ENCODE results near the gene PLA2G2D. TPM values are rescaled to one million over a fixed set of nuclear protein-coding genes. Genes with fewer than 3 reads are reported as not detected.

Gene PLA2G2D
- total RNA-seq, 1 donor from 2014 or later: not detected

DNA sequence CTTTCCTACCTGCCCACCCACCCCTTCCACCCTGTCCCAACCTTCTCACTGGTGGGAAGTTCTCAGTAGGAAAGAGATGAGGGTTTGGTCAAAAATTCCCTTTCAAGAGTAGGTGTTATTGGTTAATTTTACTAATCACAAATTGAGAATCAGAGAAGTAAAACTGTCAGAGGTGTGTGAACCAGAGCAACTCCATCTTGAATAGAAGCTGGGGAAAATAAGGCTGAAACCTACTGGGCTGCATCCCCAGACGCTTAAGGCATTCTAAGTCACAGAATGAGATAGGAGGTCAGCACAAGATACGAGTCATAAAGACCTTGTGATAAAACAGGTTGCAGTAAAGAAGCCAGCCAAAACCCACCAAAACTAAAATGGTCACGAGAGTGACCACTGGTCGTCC is 11.5 kb downstream of the PLA2G2D start:
- no peak overlapping the region for H3K27ac Mint-ChIP-seq
- no peaks in the 10 kb centered on the region for H3K9me3 Mint-ChIP-seq (ENCODE audit: low read depth)
- no peak overlapping the region for H3K4me3 Mint-ChIP-seq (ENCODE audit: low read depth)
- TF ChIP-seq, protein P1, sequence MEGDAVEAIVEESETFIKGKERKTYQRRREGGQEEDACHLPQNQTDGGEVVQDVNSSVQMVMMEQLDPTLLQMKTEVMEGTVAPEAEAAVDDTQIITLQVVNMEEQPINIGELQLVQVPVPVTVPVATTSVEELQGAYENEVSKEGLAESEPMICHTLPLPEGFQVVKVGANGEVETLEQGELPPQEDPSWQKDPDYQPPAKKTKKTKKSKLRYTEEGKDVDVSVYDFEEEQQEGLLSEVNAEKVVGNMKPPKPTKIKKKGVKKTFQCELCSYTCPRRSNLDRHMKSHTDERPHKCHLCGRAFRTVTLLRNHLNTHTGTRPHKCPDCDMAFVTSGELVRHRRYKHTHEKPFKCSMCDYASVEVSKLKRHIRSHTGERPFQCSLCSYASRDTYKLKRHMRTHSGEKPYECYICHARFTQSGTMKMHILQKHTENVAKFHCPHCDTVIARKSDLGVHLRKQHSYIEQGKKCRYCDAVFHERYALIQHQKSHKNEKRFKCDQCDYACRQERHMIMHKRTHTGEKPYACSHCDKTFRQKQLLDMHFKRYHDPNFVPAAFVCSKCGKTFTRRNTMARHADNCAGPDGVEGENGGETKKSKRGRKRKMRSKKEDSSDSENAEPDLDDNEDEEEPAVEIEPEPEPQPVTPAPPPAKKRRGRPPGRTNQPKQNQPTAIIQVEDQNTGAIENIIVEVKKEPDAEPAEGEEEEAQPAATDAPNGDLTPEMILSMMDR (IDR thresholded peaks at IDR 0.05; ENCODE audit: unreplicated experiment): no peak
- H3K4me1 Mint-ChIP-seq (ENCODE audit: low read depth): peaks cover 7% of the 10 kb centered on the region
- no peak for DNase-seq (ENCODE audit: low spot score, unreplicated experiment)
- H3K36me3 Mint-ChIP-seq (ENCODE audit: insufficient read depth): no peaks in the 10 kb centered on the region
- H3K27me3 Mint-ChIP-seq: peaks cover 32% of the 10 kb centered on the region

DNA sequence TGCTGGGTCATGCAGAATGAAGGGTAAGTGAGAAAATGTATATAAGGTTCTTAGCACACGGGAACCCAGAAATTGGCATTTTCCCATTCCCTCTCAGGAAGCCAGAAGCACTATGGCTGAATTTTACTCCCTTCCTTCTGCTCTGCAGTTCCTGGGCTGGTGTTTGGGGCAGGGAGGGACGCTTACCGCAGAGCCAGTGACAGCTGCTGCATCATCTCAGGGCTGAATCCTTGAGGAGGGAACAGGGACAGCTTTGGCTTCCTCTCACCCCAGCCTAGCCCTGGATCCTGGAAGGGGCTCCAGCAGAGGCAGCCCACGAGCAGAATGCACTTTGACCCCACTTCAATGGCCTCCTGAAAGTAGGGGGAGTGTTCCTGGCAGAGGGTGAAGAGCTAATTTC is 12.0 kb downstream of the PLA2G2D start:
- Mint-ChIP-seq H3K27me3 (peaks cover 33% of the 10 kb centered on the region), H3K36me3 (ENCODE audit: insufficient read depth) (no peaks in the 10 kb centered on the region), H3K4me1 (ENCODE audit: low read depth) (peaks cover 7% of the 10 kb centered on the region), H3K9me3 (ENCODE audit: low read depth) (no peaks in the 10 kb centered on the region), H3K27ac (no peak overlapping the region), H3K4me3 (ENCODE audit: low read depth) (no peak overlapping the region)
- DNase-seq (ENCODE audit: low spot score, unreplicated experiment): no peak
- TF ChIP-seq, protein P1 (IDR thresholded peaks at IDR 0.05; ENCODE audit: unreplicated experiment): no peak

DNA sequence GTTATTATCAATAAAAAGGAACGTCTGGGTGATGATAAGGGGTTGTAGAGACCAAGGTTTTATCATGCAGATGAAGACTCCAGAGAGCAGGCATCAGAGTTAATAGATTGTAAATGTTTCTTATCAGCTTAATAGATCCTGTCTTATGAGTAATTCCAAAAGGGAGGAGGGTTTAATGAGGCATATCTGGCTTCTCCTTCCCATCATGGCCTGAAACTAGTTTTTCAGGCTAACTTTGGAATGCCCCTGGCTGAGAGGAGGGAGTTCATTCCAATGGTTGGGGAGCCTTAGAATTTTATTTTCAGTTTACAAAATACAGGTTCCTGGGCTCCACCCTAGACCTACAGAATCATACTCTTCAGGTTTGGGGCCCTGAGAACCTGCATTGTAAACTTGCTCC is 13.5 kb downstream of the PLA2G2D start:
- Mint-ChIP-seq H3K27ac (no peak overlapping the region), H3K4me1 (ENCODE audit: low read depth) (peaks cover 7% of the 10 kb centered on the region), H3K4me3 (ENCODE audit: low read depth) (no peak overlapping the region), H3K9me3 (ENCODE audit: low read depth) (no peaks in the 10 kb centered on the region), H3K27me3 (peaks cover 40% of the 10 kb centered on the region), H3K36me3 (ENCODE audit: insufficient read depth) (no peaks in the 10 kb centered on the region)
- DNase-seq (ENCODE audit: low spot score, unreplicated experiment): no peak
- TF ChIP-seq, protein P1 (IDR thresholded peaks at IDR 0.05; ENCODE audit: unreplicated experiment): no peak

DNA sequence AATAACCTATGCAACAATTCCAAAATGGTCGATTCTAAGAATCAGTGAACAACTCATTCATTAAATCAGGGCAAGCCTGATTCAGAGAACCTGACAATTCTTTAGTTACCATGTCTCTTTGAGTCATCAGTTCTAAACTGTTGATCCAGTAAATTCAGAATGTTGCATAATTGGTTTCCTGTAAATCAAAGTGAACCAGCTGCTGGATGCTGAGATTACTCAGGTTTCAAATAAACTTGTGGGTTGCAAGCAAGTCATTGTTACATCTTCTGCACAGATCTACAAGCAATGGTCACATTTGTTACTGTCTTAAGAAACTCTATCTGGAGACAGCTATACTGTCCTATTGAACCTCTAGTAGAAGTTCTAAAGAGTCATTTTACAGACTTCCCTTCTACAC is 16.5 kb downstream of the PLA2G2D start:
- Mint-ChIP-seq H3K27ac (no peak overlapping the region), H3K4me1 (ENCODE audit: low read depth) (no peaks in the 10 kb centered on the region), H3K36me3 (ENCODE audit: insufficient read depth) (no peaks in the 10 kb centered on the region), H3K27me3 (peaks cover 33% of the 10 kb centered on the region), H3K9me3 (ENCODE audit: low read depth) (no peaks in the 10 kb centered on the region), H3K4me3 (ENCODE audit: low read depth) (no peak overlapping the region)
- TF ChIP-seq, protein P1 (IDR thresholded peaks at IDR 0.05; ENCODE audit: unreplicated experiment): no peak
- DNase-seq (ENCODE audit: low spot score, unreplicated experiment): no peak

DNA sequence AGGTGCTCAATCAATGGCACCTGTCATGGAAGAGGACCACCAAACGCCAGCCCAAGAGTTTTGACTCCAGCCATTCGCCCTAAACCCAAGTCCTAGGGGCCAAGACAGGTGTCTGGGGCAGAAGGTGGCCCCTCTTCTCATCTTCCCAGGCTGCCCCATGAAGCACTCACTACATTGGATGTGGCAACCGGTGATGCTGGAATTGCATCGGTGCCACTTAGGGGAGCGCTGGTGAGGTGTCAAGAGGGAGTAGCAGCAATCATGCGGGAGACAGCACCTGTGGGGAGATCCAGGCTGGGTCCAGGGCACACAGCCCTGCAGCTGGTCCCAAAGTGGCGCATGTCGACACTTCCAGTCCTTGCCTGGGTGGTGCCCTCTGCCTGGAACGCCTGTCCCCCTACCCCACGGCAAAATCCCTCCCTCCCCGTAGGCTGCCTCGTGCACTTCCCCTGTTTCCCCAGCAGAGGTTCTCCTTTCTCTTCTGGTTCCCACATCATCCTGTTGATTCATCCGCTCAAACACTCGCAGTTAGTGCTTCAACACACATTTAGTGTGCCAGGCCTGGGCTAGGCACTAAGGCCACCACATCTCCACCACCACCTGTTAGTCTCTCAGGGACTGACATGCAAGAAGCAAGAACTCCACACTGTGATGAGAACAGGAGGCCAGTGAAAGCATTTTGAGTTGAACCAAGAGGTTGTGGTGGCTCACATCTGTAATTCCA is 18.5 kb downstream of the PLA2G2D start:
- DNase-seq (ENCODE audit: low spot score, unreplicated experiment): peak; percentile 25
- peaks cover 19% of the 10 kb centered on the region for H3K27me3 Mint-ChIP-seq
- H3K27ac Mint-ChIP-seq: peak overlapping the region; percentile 62
- peaks cover 11% of the 10 kb centered on the region for H3K9me3 Mint-ChIP-seq (ENCODE audit: low read depth)
- no peaks in the 10 kb centered on the region for H3K4me1 Mint-ChIP-seq (ENCODE audit: low read depth)
- no peaks in the 10 kb centered on the region for H3K36me3 Mint-ChIP-seq (ENCODE audit: insufficient read depth)
- H3K4me3 Mint-ChIP-seq (ENCODE audit: low read depth): no peak overlapping the region
- TF ChIP-seq, protein P1 (IDR thresholded peaks at IDR 0.05; ENCODE audit: unreplicated experiment): peak; percentile 73

All from progenitor cell of endocrine pancreas (in vitro differentiated cells).